CD4-positive, CD25-positive, alpha-beta regulatory T cell (primary cell): ENCODE measurements around the gene EPHX1. TPM values are rescaled to one million over a fixed set of nuclear protein-coding genes. Genes with fewer than 3 reads are reported as not detected.
"Not testable (repeated sequence)": the region's sequence is repeated elsewhere in the genome, so short reads cannot be mapped to it uniquely, and the experiment has no call there.

Experiments used
- ATAC-seq, 2 donors: fragments of 150-1000 bp; cut with Tn5 transposase; one replicate each; pipeline ENCODE4 v1.10.0; 2021; ENCODE audit warnings: low read depth in 2 of 2, moderate number of reproducible peaks in 2 of 2, moderate library complexity in 1 of 2
- DNase-seq, 3 donors: peaks; one replicate each; pipeline versions ENCODE4 v3.0.0 to v3.0.0-alpha.2; 2012 to 2022; ENCODE audit warnings: mixed read lengths in 1 of 3
- H3K27ac ChIP-seq: one replicate; pipeline ENCODE4 v1.7.0; 2013; ENCODE audit warnings: mild to moderate bottlenecking, low read length; ENCODE audit not compliant: insufficient read depth, poor library complexity, severe bottlenecking
- H3K27me3 ChIP-seq: one replicate; pipeline ENCODE4 v1.7.0; 2013; ENCODE audit warnings: low read length; ENCODE audit not compliant: control insufficient read depth, insufficient read depth
- H3K36me3 ChIP-seq: one replicate; pipeline ENCODE4 v1.7.0; 2013; ENCODE audit warnings: mild to moderate bottlenecking, low read length, moderate library complexity; ENCODE audit not compliant: control insufficient read depth, insufficient read depth
- H3K4me1 ChIP-seq: 2 replicates; pipeline ENCODE4 v1.7.0; 2013; ENCODE audit warnings: mild to moderate bottlenecking, low read length; ENCODE audit not compliant: insufficient read depth, control insufficient read depth, poor library complexity, severe bottlenecking
- H3K4me3 ChIP-seq: one replicate; pipeline ENCODE4 v1.7.0; 2013; ENCODE audit warnings: low read depth, mild to moderate bottlenecking, low read length, moderate library complexity
- H3K9me3 ChIP-seq, 2 experiments: 1 replicate in 1 of 2; 2 replicates in 1 of 2; pipeline ENCODE4 v1.7.0; 2013; ENCODE audit warnings: low read length in 2 of 2, mild to moderate bottlenecking in 1 of 2, moderate library complexity in 1 of 2; ENCODE audit not compliant: control insufficient read depth in 2 of 2
- H3K27ac Mint-ChIP-seq, 3 donors: one replicate each; pipeline ENCODE4 v1.8.0; 2020 to 2022; ENCODE audit warnings: mild to moderate bottlenecking in 3 of 3, mixed read lengths in 3 of 3, moderate library complexity in 2 of 3
- H3K27me3 Mint-ChIP-seq: one replicate; pipeline ENCODE4 v1.8.0; 2022; ENCODE audit warnings: mild to moderate bottlenecking, mixed read lengths
- H3K36me3 Mint-ChIP-seq: one replicate; pipeline ENCODE4 v1.8.0; 2020; ENCODE audit warnings: mixed read lengths
- H3K4me1 Mint-ChIP-seq, 4 donors: one replicate each; pipeline ENCODE4 v1.8.0; 2020 to 2022; ENCODE audit warnings: mixed read lengths in 4 of 4, mild to moderate bottlenecking in 1 of 4
- H3K4me3 Mint-ChIP-seq, 4 donors: one replicate each; pipeline ENCODE4 v1.8.0; 2020 to 2022; ENCODE audit warnings: mild to moderate bottlenecking in 4 of 4, mixed read lengths in 4 of 4, moderate library complexity in 3 of 4
- H3K9me3 Mint-ChIP-seq, 7 donors: one replicate each; pipeline ENCODE4 v1.8.0; 2020 to 2022; ENCODE audit warnings: mixed read lengths in 7 of 7, mild to moderate bottlenecking in 3 of 7, moderate library complexity in 2 of 7
- polyA plus RNA-seq, 4 donors: library from polyadenylated mRNA; unstranded; fragments of 300-500 nt; fragmentation: Illumina TruSeq; gene quantifications; one replicate each; pipeline ENCODE4 v1.2.3, GENCODE V29; 2021
- total RNA-seq: library from RNA; stranded (reverse); gene quantifications from one replicate; pipeline ENCODE4 v1.2.3, GENCODE V29; 2022

The EPHX1 gene
- total and polyA plus RNA-seq, 5 donors from 2014 or later: 0.11 to 0.62 (median 0.45) TPM; not detected in 1

DNA sequence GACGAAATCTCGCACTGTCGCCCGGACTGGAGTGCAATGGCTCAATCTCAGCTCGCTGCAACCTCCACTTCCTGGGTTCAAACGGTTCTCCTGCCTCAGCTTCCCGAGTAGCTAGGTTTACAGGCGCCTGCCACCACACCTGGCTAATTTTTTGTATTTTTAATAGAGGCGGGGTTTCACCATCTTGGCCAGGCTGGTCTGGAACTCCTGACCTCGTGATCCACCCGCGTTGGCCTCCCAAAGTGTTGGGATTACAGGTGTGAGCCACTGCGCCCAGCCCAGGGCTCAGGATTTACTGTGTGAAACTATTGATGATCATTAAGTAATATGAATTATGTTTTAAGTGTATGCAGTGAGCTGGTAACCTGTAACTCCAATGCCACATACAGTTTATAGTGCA lies 30.8 kb upstream of the EPHX1 start:
- H3K36me3 Mint-ChIP-seq: peaks cover 28% of the 10 kb centered on the region
- not testable (repeated sequence) for H3K27me3 ChIP-seq, H3K4me3 Mint-ChIP-seq, H3K9me3 Mint-ChIP-seq, H3K27me3 Mint-ChIP-seq, ATAC-seq, H3K27ac Mint-ChIP-seq, H3K9me3 ChIP-seq
- peaks cover 13 to 61% (median 35%) of the 10 kb centered on the region in 4 donors for H3K4me1 Mint-ChIP-seq
- H3K36me3 ChIP-seq: peaks cover 30% of the 10 kb centered on the region
- peaks cover 61% of the 10 kb centered on the region for H3K4me1 ChIP-seq
- peak overlapping the region; percentile 99 for H3K27ac ChIP-seq
- peak overlapping the region; percentile 99 for H3K4me3 ChIP-seq
- peak in 1 of 3 donors; percentile 17 for DNase-seq

GRCh38 chr1:225780134-225780533 lies 29.8 kb upstream of the EPHX1 start:
- H3K4me1 ChIP-seq: peaks cover 61% of the 10 kb centered on the region
- no peak for ATAC-seq
- H3K27ac Mint-ChIP-seq: peak overlapping the region in 1 of 3 donors; percentile 42
- no peaks in the 10 kb centered on the region for H3K27me3 Mint-ChIP-seq
- peak overlapping the region in 3 of 4 donors; percentile 39 to 76 (median 62) for H3K4me3 Mint-ChIP-seq
- peaks cover 25% of the 10 kb centered on the region for H3K36me3 Mint-ChIP-seq
- H3K36me3 ChIP-seq: peaks cover 34% of the 10 kb centered on the region
- H3K4me1 Mint-ChIP-seq: peaks cover 13 to 53% (median 34%) of the 10 kb centered on the region in 4 donors
- no peaks in the 10 kb centered on the region for H3K27me3 ChIP-seq
- H3K9me3 Mint-ChIP-seq: no peaks in the 10 kb centered on the region
- peak overlapping the region; percentile 99 for H3K27ac ChIP-seq
- no peaks in the 10 kb centered on the region for H3K9me3 ChIP-seq
- no peak for DNase-seq
- H3K4me3 ChIP-seq: peak overlapping the region; percentile 99

- H3K4me1 Mint-ChIP-seq: peaks cover 13 to 53% (median 34%) of the 10 kb centered on the region in 4 donors
- H3K27ac ChIP-seq: peak overlapping the region; percentile 99
- H3K27me3 ChIP-seq: no peaks in the 10 kb centered on the region
- H3K27ac Mint-ChIP-seq: peak overlapping the region in 2 of 3 donors; percentile 3 to 70
- peaks cover 61% of the 10 kb centered on the region for H3K4me1 ChIP-seq
- H3K4me3 ChIP-seq: peak overlapping the region; percentile 99
- ATAC-seq: no peak
- no peak for DNase-seq
- H3K9me3 ChIP-seq: no peaks in the 10 kb centered on the region
- no peaks in the 10 kb centered on the region for H3K27me3 Mint-ChIP-seq
- H3K36me3 ChIP-seq: peaks cover 37% of the 10 kb centered on the region
- no peaks in the 10 kb centered on the region for H3K9me3 Mint-ChIP-seq
- peak overlapping the region in 3 of 4 donors; percentile 47 to 71 (median 69) for H3K4me3 Mint-ChIP-seq
- peaks cover 25% of the 10 kb centered on the region for H3K36me3 Mint-ChIP-seq
Observed at GRCh38 chr1:225780630-225781029, 29.3 kb upstream of the EPHX1 start.

GRCh38 chr1:225789142-225789541 lies 20.8 kb upstream of the EPHX1 start:
- not testable (repeated sequence) for H3K27me3 Mint-ChIP-seq, H3K9me3 ChIP-seq, H3K27ac ChIP-seq, DNase-seq, H3K4me1 ChIP-seq, ATAC-seq, H3K4me3 ChIP-seq, H3K27ac Mint-ChIP-seq, H3K27me3 ChIP-seq, H3K4me3 Mint-ChIP-seq, H3K9me3 Mint-ChIP-seq
- Mint-ChIP-seq H3K36me3 (peaks cover 50% of the 10 kb centered on the region), H3K4me1 (peaks cover 17 to 20% (median 20%) of the 10 kb centered on the region in 4 donors)
- H3K36me3 ChIP-seq: peaks cover 56% of the 10 kb centered on the region

GRCh38 chr1:225794954-225795353 lies 15.0 kb upstream of the EPHX1 start:
- peaks cover 0 to 11% (median 4%) of the 10 kb centered on the region in 4 donors for H3K4me1 Mint-ChIP-seq
- H3K27me3 Mint-ChIP-seq: no peaks in the 10 kb centered on the region
- ATAC-seq (no peak), DNase-seq (no peak)
- no peak overlapping the region for H3K4me3 ChIP-seq
- H3K9me3 Mint-ChIP-seq: peaks cover 0 to 3% (median 0%) of the 10 kb centered on the region in 7 donors
- H3K9me3 ChIP-seq: no peaks in the 10 kb centered on the region
- peaks cover 20% of the 10 kb centered on the region for H3K36me3 ChIP-seq
- H3K36me3 Mint-ChIP-seq: peaks cover 44% of the 10 kb centered on the region
- H3K27ac ChIP-seq: no peak overlapping the region
- no peak overlapping the region for H3K27ac Mint-ChIP-seq
- no peaks in the 10 kb centered on the region for H3K4me1 ChIP-seq
- no peaks in the 10 kb centered on the region for H3K27me3 ChIP-seq
- no peak overlapping the region for H3K4me3 Mint-ChIP-seq

- not testable (repeated sequence) for DNase-seq, H3K9me3 Mint-ChIP-seq, H3K36me3 ChIP-seq, H3K4me1 ChIP-seq, H3K4me3 Mint-ChIP-seq, H3K4me3 ChIP-seq, H3K27ac ChIP-seq, H3K9me3 ChIP-seq, H3K27me3 Mint-ChIP-seq, H3K27me3 ChIP-seq, ATAC-seq
- Mint-ChIP-seq H3K27ac (peak overlapping the region in 1 of 3 donors; percentile 20), H3K4me1 (peaks cover 0 to 11% (median 6%) of the 10 kb centered on the region in 4 donors), H3K36me3 (peaks cover 39% of the 10 kb centered on the region)
Observed at GRCh38 chr1:225796097-225796496, 13.8 kb upstream of the EPHX1 start.

DNA sequence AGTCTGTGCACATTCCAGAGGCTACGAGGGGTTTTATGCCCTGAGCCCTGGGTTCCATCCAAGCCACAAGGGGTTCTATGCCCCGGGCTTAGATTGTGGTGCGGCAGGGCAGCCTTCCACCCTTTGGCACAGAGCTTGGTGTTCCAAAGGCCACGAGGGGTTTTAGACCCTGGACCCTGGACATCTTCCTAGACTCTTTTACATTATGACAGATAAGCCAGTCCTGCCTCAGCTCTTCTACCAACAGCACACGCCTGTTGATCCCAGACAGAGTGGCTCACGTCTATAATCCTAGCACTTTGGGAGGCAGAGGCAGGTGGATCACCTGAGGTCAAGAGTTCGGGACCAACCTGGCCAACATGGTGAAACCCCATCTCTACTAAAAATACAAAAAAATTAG lies 8.8 kb upstream of the EPHX1 start:
- peaks cover 0 to 10% (median 3%) of the 10 kb centered on the region in 4 donors for H3K4me1 Mint-ChIP-seq
- not testable (repeated sequence) for H3K4me3 Mint-ChIP-seq, H3K27me3 ChIP-seq, H3K4me1 ChIP-seq, ATAC-seq, H3K27ac Mint-ChIP-seq, H3K4me3 ChIP-seq, H3K36me3 ChIP-seq, H3K27me3 Mint-ChIP-seq, DNase-seq, H3K9me3 ChIP-seq, H3K27ac ChIP-seq, H3K9me3 Mint-ChIP-seq, H3K36me3 Mint-ChIP-seq

DNA sequence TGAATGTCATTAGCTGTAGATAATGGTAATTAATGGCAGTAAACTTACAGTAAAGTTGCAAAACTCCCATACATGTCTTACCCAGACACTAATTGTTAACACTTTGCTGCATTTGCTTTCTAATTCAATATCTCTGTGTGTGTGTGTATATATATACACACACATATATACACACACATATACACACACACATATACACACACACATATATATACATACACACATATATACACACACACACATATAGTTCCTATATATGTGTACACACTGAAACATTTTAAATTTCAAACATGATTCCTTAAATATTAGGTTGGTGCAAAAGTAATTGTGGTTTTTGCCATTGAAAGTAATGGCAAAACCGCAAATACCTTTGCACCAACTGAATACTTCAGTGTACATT lies 3.7 kb upstream of the EPHX1 start:
- H3K4me3 Mint-ChIP-seq: no peak overlapping the region
- Histone ChIP-seq H3K36me3 (no peaks in the 10 kb centered on the region), H3K9me3 (no peaks in the 10 kb centered on the region), H3K4me3 (no peak overlapping the region), H3K27me3 (no peaks in the 10 kb centered on the region), H3K27ac (no peak overlapping the region), H3K4me1 (peaks cover 8% of the 10 kb centered on the region)
- ATAC-seq (no peak), DNase-seq (no peak)
- H3K4me1 Mint-ChIP-seq: peaks cover 0 to 12% (median 6%) of the 10 kb centered on the region in 4 donors
- no peak overlapping the region for H3K27ac Mint-ChIP-seq
- no peaks in the 10 kb centered on the region for H3K36me3 Mint-ChIP-seq
- no peaks in the 10 kb centered on the region for H3K9me3 Mint-ChIP-seq
- H3K27me3 Mint-ChIP-seq: peaks cover 24% of the 10 kb centered on the region
